ENCODE measurements around the gene TNS2. TPM values are rescaled to one million over a fixed set of nuclear protein-coding genes. Genes with fewer than 3 reads are reported as not detected.

The TNS2 gene
- total RNA-seq, 2 donors from 2014 or later = 0.69 to 4.6 TPM

- Mint-ChIP-seq H3K36me3 (ENCODE audit: low read depth) (peaks cover 81% of the 10 kb centered on the region), H3K27ac (peak overlapping the region; percentile 62), H3K27me3 (no peaks in the 10 kb centered on the region), H3K4me1 (peaks cover 13% of the 10 kb centered on the region), H3K4me3 (no peak overlapping the region), H3K9me3 (no peaks in the 10 kb centered on the region)
- ATAC-seq (replicated peaks) = no peak
These were observed 18.3 kb downstream of the TNS2 start for GRCh38 chr12:53067993-53068770.

DNA sequence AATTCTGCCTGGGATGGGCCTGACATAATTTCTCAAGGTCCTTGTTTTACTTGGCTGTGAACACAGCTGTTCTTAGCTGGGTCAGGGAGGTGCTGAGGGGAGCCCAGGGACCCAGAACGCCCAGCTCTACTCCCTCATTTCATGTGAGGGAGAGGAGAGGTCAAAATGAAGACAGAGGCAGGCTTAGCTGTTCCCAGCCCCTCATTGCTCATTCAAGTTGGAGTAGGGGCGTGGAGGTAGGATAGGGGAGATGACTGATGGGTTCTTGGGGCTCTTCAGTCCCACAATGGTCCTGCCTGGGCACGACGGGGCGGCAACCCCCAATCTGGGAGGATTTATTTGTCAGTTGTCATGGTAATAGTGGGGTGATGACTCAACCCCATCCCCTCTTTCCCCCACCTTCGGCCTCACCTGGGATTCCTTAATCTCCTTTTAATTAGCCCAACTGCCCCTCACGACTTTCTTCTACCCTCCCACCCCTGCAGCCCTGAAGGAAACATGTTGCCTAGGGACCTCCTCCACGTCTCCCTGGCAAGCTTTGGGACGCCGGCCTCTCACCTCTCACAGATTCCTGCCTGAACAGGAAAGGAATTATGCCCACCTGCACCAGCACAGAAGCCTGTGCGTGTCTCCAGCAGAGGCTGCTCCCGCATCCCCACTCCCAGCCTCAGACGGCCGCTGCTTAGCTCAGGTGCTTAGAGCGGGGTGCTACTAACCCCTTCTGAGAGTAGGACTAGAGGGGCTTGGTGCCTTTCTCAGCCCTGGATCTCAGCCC lies 19.1 kb downstream of the TNS2 start:
- peaks cover 82% of the 10 kb centered on the region for H3K36me3 Mint-ChIP-seq (ENCODE audit: low read depth)
- peaks cover 13% of the 10 kb centered on the region for H3K4me1 Mint-ChIP-seq
- no peak overlapping the region for H3K4me3 Mint-ChIP-seq
- ATAC-seq (replicated peaks) = no peak
- H3K27ac Mint-ChIP-seq = peak overlapping the region; percentile 62
- H3K9me3 Mint-ChIP-seq = no peaks in the 10 kb centered on the region
- H3K27me3 Mint-ChIP-seq = no peaks in the 10 kb centered on the region

DNA sequence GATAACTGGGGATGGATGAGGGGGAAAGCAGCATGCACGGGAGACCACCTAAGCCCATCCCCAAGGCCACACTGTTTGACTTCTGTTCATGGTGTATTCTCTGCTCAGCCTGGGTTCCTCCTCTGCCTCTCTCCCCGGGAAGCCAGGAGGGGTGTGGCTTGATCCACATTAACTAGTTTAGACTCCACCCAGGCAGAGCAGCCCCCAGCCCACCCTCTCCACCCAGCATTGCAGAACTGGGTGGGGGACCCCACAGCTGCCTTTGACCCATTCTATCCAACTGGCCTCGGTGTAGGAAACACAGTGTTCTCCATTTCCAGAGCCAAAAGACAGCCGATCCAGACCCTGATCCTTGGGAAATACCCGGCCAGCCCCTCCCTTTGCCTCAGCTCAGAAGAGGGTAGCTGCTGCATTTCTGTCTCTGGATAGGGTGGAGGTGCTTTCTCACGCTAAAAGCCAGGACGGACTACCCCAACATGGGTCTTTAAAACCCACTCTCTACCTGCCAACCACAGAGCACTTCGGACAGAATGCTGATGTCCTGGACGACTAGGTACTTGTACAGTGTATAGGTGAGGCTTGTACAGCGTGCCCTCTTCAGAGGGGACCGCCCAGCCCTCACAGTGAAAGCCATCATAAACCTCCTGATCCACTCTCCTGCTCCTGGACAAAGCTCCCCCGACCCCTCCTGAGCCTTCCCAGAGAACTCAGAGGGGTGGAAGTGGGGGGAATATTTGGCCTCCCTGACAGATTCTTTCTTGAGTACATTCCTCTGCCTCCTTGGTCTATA lies 20.0 kb downstream of the TNS2 start:
- ATAC-seq (replicated peaks) = no peak
- H3K4me3 Mint-ChIP-seq = no peak overlapping the region
- H3K27ac Mint-ChIP-seq = peak overlapping the region; percentile 62
- no peaks in the 10 kb centered on the region for H3K27me3 Mint-ChIP-seq
- H3K36me3 Mint-ChIP-seq (ENCODE audit: low read depth) = peaks cover 84% of the 10 kb centered on the region
- H3K4me1 Mint-ChIP-seq = peaks cover 20% of the 10 kb centered on the region
- no peaks in the 10 kb centered on the region for H3K9me3 Mint-ChIP-seq

DNA sequence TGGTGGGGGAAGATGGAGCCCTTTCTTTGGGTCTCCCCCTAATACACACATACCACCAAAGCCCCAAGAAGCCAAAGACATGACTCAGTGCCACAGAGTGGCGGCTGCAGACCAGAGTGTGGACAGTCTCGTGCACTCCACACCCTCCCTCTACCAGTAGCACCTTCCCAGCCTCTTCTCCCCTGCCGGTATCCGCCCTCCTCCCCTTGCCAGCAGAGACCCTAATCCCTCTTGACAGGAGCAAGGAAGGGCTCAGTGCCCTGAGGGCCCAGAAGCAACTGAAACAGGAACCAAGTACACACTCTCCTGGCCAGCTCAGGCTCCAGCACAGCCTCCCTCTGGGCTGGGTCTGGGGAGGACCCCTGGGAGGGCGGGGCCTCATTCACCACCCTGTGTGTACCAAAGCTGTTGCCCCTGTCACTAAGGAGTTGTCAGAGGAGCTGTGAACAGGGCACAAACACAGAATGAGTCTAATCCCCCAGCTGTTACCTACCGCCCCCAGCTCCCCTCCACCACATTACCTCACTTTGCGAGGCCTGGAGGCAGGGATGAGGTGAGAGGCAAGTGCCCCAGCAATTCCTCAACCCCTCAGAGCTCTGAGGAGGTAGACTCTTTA lies 21.1 kb downstream of the TNS2 start:
- H3K27me3 Mint-ChIP-seq = no peaks in the 10 kb centered on the region
- H3K36me3 Mint-ChIP-seq (ENCODE audit: low read depth) = peaks cover 84% of the 10 kb centered on the region
- H3K4me1 Mint-ChIP-seq = peaks cover 23% of the 10 kb centered on the region
- no peak for ATAC-seq (replicated peaks)
- H3K4me3 Mint-ChIP-seq = no peak overlapping the region
- H3K27ac Mint-ChIP-seq = peak overlapping the region; percentile 56
- H3K9me3 Mint-ChIP-seq = no peaks in the 10 kb centered on the region

- peaks cover 84% of the 10 kb centered on the region for H3K36me3 Mint-ChIP-seq (ENCODE audit: low read depth)
These were observed 22.0 kb downstream of the TNS2 start for GRCh38 chr12:53071591-53072551.

GRCh38 chr12:53073881-53074280 lies 24.0 kb downstream of the TNS2 start:
- H3K9me3 Mint-ChIP-seq = no peaks in the 10 kb centered on the region

More at GRCh38 chr12:53071591-53072551, 22.0 kb downstream of the TNS2 start:
- H3K27me3 Mint-ChIP-seq = no peaks in the 10 kb centered on the region
- peak overlapping the region; percentile 78 for H3K27ac Mint-ChIP-seq
- ATAC-seq (replicated peaks) = no peak
- peaks cover 16% of the 10 kb centered on the region for H3K4me1 Mint-ChIP-seq
- no peaks in the 10 kb centered on the region for H3K9me3 Mint-ChIP-seq
- H3K4me3 Mint-ChIP-seq = no peak overlapping the region

DNA sequence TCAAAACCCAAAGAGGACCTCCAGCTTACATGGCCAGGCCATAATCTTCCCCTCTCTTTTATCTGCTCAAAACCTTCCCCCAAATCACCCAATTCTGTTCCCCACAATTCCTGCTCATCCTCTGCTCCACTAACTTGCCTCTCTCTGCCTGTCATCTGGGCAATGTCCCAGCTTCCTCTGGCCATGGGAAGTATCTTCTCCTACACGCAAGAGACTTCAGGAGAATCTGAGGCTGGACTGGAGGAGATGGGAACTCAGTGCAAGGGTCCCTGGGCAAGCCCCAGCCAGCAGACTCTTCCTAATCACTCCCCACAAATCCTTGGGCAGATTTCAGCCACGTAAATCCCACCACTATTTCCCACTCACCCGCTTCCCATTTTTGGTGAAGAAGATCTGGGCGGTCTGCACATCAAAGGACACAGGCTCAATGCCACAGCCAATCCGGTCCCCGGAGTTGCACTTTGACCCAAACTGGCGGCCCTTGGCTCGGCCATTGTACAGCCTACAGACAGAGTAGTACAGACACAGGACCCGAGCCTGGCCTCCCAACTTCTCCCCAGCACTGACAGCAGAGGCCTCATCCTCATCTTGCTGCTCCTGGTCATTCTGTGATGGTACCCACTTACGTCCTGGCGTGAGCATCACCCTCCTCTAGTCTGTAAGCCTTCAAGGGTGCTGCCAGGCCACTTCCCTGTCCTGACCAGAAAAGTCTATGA lies 24.6 kb downstream of the TNS2 start:
- peaks cover 24% of the 10 kb centered on the region for H3K4me1 Mint-ChIP-seq
- no peaks in the 10 kb centered on the region for H3K27me3 Mint-ChIP-seq
- no peak for ATAC-seq (replicated peaks)
- H3K36me3 Mint-ChIP-seq (ENCODE audit: low read depth) = peaks cover 77% of the 10 kb centered on the region
- peak overlapping the region; percentile 34 for H3K27ac Mint-ChIP-seq
- no peaks in the 10 kb centered on the region for H3K9me3 Mint-ChIP-seq
- no peak overlapping the region for H3K4me3 Mint-ChIP-seq

More at GRCh38 chr12:53073881-53074280, 24.0 kb downstream of the TNS2 start:
- Mint-ChIP-seq H3K36me3 (ENCODE audit: low read depth) (peaks cover 77% of the 10 kb centered on the region), H3K27me3 (no peaks in the 10 kb centered on the region), H3K4me1 (peaks cover 24% of the 10 kb centered on the region), H3K27ac (peak overlapping the region; percentile 34), H3K4me3 (no peak overlapping the region)
- no peak for ATAC-seq (replicated peaks)

DNA sequence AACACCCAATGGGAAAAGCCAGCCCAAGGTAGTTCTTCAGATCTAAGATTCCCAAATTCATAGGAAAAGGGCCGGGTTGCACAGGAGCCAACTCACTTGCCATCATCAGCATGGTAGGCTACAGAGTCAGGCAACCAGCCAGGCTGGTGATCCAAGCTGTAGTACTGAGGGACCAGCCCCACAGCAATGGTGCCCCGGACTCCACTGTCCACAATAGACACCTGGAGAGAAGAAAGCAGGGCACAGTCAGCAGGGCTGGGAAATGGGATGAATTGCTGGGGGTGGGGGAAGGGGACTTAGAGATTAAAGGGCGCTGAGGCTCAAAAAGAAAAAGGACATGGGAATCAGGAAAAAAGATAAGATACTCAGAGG lies 25.1 kb downstream of the TNS2 start:
- no peaks in the 10 kb centered on the region for H3K27me3 Mint-ChIP-seq
- H3K4me3 Mint-ChIP-seq = no peak overlapping the region
- peak overlapping the region; percentile 34 for H3K27ac Mint-ChIP-seq
- no peaks in the 10 kb centered on the region for H3K9me3 Mint-ChIP-seq
- ATAC-seq (replicated peaks) = no peak
- peaks cover 28% of the 10 kb centered on the region for H3K4me1 Mint-ChIP-seq
- H3K36me3 Mint-ChIP-seq (ENCODE audit: low read depth) = peaks cover 77% of the 10 kb centered on the region

- peak overlapping the region; percentile 34 for H3K27ac Mint-ChIP-seq
- no peaks in the 10 kb centered on the region for H3K9me3 Mint-ChIP-seq
- peaks cover 37% of the 10 kb centered on the region for H3K4me1 Mint-ChIP-seq
- no peak for ATAC-seq (replicated peaks)
- H3K4me3 Mint-ChIP-seq = peak overlapping the region; percentile 84
- peaks cover 63% of the 10 kb centered on the region for H3K36me3 Mint-ChIP-seq (ENCODE audit: low read depth)
- H3K27me3 Mint-ChIP-seq = no peaks in the 10 kb centered on the region
These were observed 26.6 kb downstream of the TNS2 start for GRCh38 chr12:53076461-53076860.

GRCh38 chr12:53077030-53077429 lies 27.2 kb downstream of the TNS2 start:
- Mint-ChIP-seq H3K4me3 (peak overlapping the region; percentile 84), H3K27me3 (no peaks in the 10 kb centered on the region), H3K9me3 (no peaks in the 10 kb centered on the region), H3K36me3 (ENCODE audit: low read depth) (peaks cover 58% of the 10 kb centered on the region), H3K27ac (peak overlapping the region; percentile 34), H3K4me1 (peaks cover 37% of the 10 kb centered on the region)
- no peak for ATAC-seq (replicated peaks)

DNA sequence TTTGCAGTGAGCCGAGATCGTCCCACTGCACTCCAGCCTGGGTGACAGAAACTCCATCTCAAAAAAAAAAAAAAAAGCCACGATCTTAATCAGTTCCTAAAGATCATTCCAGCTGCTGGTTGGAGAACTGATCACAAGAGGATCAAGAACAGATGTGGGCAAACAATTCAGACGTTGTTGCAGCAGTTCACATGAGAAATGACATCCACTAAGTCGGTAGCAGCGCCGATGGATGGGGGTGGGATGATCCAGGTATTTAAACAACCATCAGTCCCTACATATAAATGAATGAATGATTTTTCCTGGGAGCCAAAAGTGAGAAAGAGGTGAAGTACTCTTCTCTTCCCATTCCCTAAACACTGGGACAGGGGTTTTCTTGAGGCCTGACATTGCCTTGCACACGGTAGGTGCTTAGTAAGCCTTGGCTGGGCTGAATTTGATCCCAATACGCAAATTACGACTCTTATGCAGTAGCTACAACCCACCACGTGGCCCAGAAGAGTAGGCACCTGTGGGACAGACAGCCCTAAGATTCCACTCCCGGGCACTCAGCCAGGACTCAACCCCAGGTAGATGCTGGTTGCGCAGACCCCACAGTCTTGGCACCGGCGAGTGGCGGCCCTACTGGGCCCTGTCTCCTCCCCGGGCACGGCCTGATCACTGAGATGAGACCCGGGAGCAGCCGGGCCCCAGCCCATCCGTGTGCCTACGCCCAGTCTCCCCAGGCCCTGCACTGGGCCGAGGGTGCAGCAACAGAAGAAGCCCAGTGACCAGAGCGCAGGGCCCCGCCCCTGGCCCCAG lies 28.8 kb downstream of the TNS2 start:
- Mint-ChIP-seq H3K27me3 (no peaks in the 10 kb centered on the region), H3K9me3 (no peaks in the 10 kb centered on the region), H3K36me3 (ENCODE audit: low read depth) (peaks cover 42% of the 10 kb centered on the region)

More for the DNA sequence above, 28.8 kb downstream of the TNS2 start:
- peaks cover 33% of the 10 kb centered on the region for H3K4me1 Mint-ChIP-seq
- peak overlapping the region; percentile 97 for H3K27ac Mint-ChIP-seq
- peak overlapping the region; percentile 84 for H3K4me3 Mint-ChIP-seq
- peak; percentile 16 for ATAC-seq (replicated peaks)

Data from activated T-helper 17 cell treated with anti-CD3 and anti-CD28 coated beads, Interleukin-2, amount 50 U/mL, for 72 hours (primary cell).